ENCODE data around the gene ZNF850.
A peak's percentile ranks its signal among the peaks of the same experiment; 100 is the strongest.

ZNF850 gene

GRCh38 chr19:36687214-36688056, 85.2 kb downstream of the ZNF850 start, which contains the start of gene ZNF567:
Gene ZNF567, plus strand, starts transcription at chr19:36687612. Its CDS starts 7,256 bp downstream, at chr19:36694868.
- DNase-seq = peak; percentile 96

- no peak for DNase-seq
Measured at GRCh38 chr19:36686365-36687213, 86.0 kb downstream of the ZNF850 start.

- no peak for DNase-seq
Measured at GRCh38 chr19:36685835-36686234, 86.8 kb downstream of the ZNF850 start.

GRCh38 chr19:36679455-36679854, 93.2 kb downstream of the ZNF850 start:
- no peak for DNase-seq

- no peak for DNase-seq
Measured at GRCh38 chr19:36674201-36674600, 98.4 kb downstream of the ZNF850 start.

GRCh38 chr19:36672368-36672767, 100.2 kb downstream of the ZNF850 start:
- DNase-seq = no peak

GRCh38 chr19:36668646-36669045, 104.0 kb downstream of the ZNF850 start:
- DNase-seq = no peak

- DNase-seq = no peak
Measured at GRCh38 chr19:36665832-36666231, 106.8 kb downstream of the ZNF850 start.

All from NCI-H1436 (cell line).